Testis (tissue), 3 donors: ENCODE data around the gene SLX4IP. TPM values are rescaled to one million over a fixed set of nuclear protein-coding genes. Genes with fewer than 3 reads are reported as not detected.

Experiments
- DNase-seq: peaks from one replicate; pipeline ENCODE4 v3.0.0-alpha.2; 2019
- H3K27ac ChIP-seq, 2 donors: fragments of 200-600 bp; sonication (generic); one replicate each; pipeline ENCODE4 v1.5.1; 2019
- H3K27me3 ChIP-seq: fragments of 200-600 bp; sonication (generic); one replicate; pipeline ENCODE4 v1.5.1; 2019
- H3K36me3 ChIP-seq: fragments of 200-600 bp; sonication (generic); one replicate; pipeline ENCODE4 v1.5.1; 2017; ENCODE audit warnings: low read depth; ENCODE audit errors: missing control alignments
- H3K4me1 ChIP-seq: fragments of 200-600 bp; sonication (generic); one replicate; pipeline ENCODE4 v1.5.1; 2019
- H3K4me3 ChIP-seq, 2 donors: fragments of 200-600 bp; sonication (generic); one replicate each; pipeline ENCODE4 v1.5.1; 2017 to 2019
- H3K9me3 ChIP-seq: fragments of 200-600 bp; sonication (generic); one replicate; pipeline ENCODE4 v1.5.1; 2017
- CTCF ChIP-seq, 3 experiments: fragments of 450-650 bp in 2 of 3; fragments of 200-600 bp in 1 of 3; sonication (generic) in 1 of 3; IDR thresholded peaks; one replicate each; pipeline ENCODE4 v1.5.1; 2016 to 2019; ENCODE audit warnings: antibody characterized with exemption in 3 of 3, mild to moderate bottlenecking in 2 of 3, moderate library complexity in 1 of 3
- POLR2A ChIP-seq: fragments of 450-650 bp; IDR thresholded peaks from one replicate; pipeline ENCODE4 v1.6.1; 2017; ENCODE audit warnings: antibody characterized with exemption, mild to moderate bottlenecking, moderate library complexity
- WGBS, 2 donors: methylation state at CpG; one replicate each; pipeline ENCODE4 v1.1.5; 2018; 5-methylcytosine and 5-hydroxymethylcytosine counted together
- intact Hi-C: fragments of 100-400 bp; cut with DNase I; formaldehyde crosslinking; loops from one replicate; pipeline ENCODE4 v1.15.1; 2023; ENCODE audit warnings: low total_unique reads
- polyA plus RNA-seq: library from polyadenylated mRNA; stranded (reverse); fragments of 350-450 nt; fragmentation: Illumina TruSeq; extraction: RNeasy Lipid Tissue Mini Kit (QIAGEN cat#74804); gene quantifications from one replicate; pipeline ENCODE4 v1.2.3, GENCODE V29; 2014; ENCODE audit warnings: low read depth, low replicate concordance; ENCODE audit not compliant: insufficient read depth
- total RNA-seq, 2 donors: library from RNA; depleted of rRNA; stranded (reverse); fragments of >200 nt; gene quantifications; one replicate each; pipeline ENCODE4 v1.2.3, GENCODE V29; 2016

Gene SLX4IP
- total and polyA plus RNA-seq, 3 donors from 2014 or later = 3.8 to 10.8 (median 9.7) TPM

DNA sequence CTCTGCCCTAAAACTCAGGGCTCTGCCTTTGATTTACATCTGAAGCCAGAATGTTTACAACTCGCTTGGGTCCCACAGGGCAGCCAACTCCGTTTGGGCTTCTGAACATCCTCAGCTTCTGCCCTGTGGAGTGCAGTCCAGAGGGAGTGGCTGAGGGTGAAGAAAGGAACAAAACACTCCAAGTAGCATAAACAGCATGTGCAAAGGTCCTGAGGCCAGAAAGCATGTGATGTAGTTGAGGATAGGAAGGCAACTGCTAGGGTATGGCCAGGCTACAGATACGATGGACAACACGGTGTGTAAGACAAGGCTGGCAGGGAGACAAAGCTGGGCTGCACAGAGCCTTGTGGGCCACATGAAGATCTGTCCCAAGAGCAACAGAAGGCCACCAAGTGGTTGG, 226.2 kb downstream of the SLX4IP start:
- H3K27ac ChIP-seq = no peak overlapping the region
- WGBS, 2 donors = 82 to 85% methylated on average over 4 of the region's 4 CpGs

GRCh38 chr20:10662151-10662550, 227.0 kb downstream of the SLX4IP start:
- no peak overlapping the region for H3K27ac ChIP-seq

More for the DNA sequence above, 226.2 kb downstream of the SLX4IP start:
- H3K9me3 ChIP-seq = no peaks in the 10 kb centered on the region
- peaks cover 28% of the 10 kb centered on the region for H3K4me1 ChIP-seq
- no peak overlapping the region for H3K4me3 ChIP-seq
- intact Hi-C loops = no loop called here
- DNase-seq = no peak
- no peak for TF ChIP-seq CTCF (IDR thresholded peaks at IDR 0.05)
- no peak for TF ChIP-seq POLR2A
- H3K36me3 ChIP-seq = no peaks in the 10 kb centered on the region
- H3K27me3 ChIP-seq = no peaks in the 10 kb centered on the region

GRCh38 chr20:10662661-10663458, 227.8 kb downstream of the SLX4IP start:
- H3K36me3 ChIP-seq = no peaks in the 10 kb centered on the region
- intact Hi-C loops = no loop called here
- H3K27me3 ChIP-seq = no peaks in the 10 kb centered on the region
- peak overlapping the region in 1 of 2 donors; percentile 8 for H3K27ac ChIP-seq
- no peaks in the 10 kb centered on the region for H3K9me3 ChIP-seq
- TF ChIP-seq CTCF (IDR thresholded peaks at IDR 0.05) (no peak), POLR2A (no peak)
- DNase-seq = no peak
- peaks cover 32% of the 10 kb centered on the region for H3K4me1 ChIP-seq
- no peak overlapping the region for H3K4me3 ChIP-seq
- WGBS, 2 donors = 60 to 64% methylated on average over 10 of the region's 10 CpGs

More at GRCh38 chr20:10662151-10662550, 227.0 kb downstream of the SLX4IP start:
- no peaks in the 10 kb centered on the region for H3K9me3 ChIP-seq
- no peak for DNase-seq
- intact Hi-C loops = no loop called here
- H3K4me1 ChIP-seq = peaks cover 32% of the 10 kb centered on the region
- H3K27me3 ChIP-seq = no peaks in the 10 kb centered on the region
- H3K4me3 ChIP-seq = no peak overlapping the region
- H3K36me3 ChIP-seq = no peaks in the 10 kb centered on the region
- WGBS, 2 donors = 68 to 80% methylated on average over 4 to 5 of the region's 5 CpGs
- TF ChIP-seq CTCF (IDR thresholded peaks at IDR 0.05) = no peak
- TF ChIP-seq POLR2A = no peak

DNA sequence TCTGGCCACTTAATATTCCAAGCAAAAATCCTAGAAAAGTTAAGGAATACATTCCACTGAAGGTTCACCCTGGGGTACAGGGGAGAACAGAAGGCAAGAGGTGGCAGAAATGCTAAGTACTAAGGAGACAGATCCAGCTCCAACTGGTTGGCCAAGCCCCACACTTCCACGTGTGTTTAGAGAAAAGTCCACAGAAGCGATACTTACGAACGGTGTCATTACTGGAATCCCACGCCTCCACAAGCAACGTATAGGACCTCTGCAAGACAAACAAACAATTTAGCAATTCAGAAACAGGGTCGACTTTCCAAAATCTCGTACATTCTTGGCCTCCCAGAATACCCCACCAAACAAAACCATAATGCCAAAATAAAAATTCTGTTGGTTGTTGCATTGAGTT, 228.7 kb downstream of the SLX4IP start:
- DNase-seq = no peak
- no peaks in the 10 kb centered on the region for H3K36me3 ChIP-seq
- 70 to 74% methylated on average over 8 of the region's 8 CpGs for WGBS, 2 donors
- H3K27ac ChIP-seq = peak overlapping the region in 1 of 2 donors; percentile 8
- H3K4me1 ChIP-seq = peaks cover 32% of the 10 kb centered on the region
- intact Hi-C loops = no loop called here
- no peak for TF ChIP-seq POLR2A
- no peak for TF ChIP-seq CTCF (IDR thresholded peaks at IDR 0.05)
- no peaks in the 10 kb centered on the region for H3K27me3 ChIP-seq
- H3K4me3 ChIP-seq = no peak overlapping the region
- H3K9me3 ChIP-seq = no peaks in the 10 kb centered on the region
